Gastrocnemius medialis (tissue), 4 donors: ENCODE measurements around the gene ME1. TPM values are rescaled to one million over a fixed set of nuclear protein-coding genes. Genes with fewer than 3 reads are reported as not detected.
"Not testable (repeated sequence)": the region's sequence is repeated elsewhere in the genome, so short reads cannot be mapped to it uniquely, and the experiment has no call there.

Experiments
- ATAC-seq, 2 donors: fragments of 150-250 bp; one replicate each; pipeline ENCODE4 v1.9.1; 2016
- DNase-seq, 2 donors: peaks; one replicate each; pipeline ENCODE4 v3.0.0-alpha.2; 2019
- H3K27ac ChIP-seq, 4 donors: fragments of 200-600 bp; sonication (generic); 1 replicate in 1 of 4; 2 replicates in 3 of 4; pipeline ENCODE4 v1.5.1; 2016 to 2018; ENCODE audit warnings: mild to moderate bottlenecking in 2 of 4, moderate library complexity in 1 of 4
- H3K27me3 ChIP-seq, 3 donors: fragments of 200-600 bp; sonication (generic) in 2 of 3; 1 replicate in 1 of 3; 2 replicates in 2 of 3; pipeline versions ENCODE4 v1.5.1 to v1.6.0; 2016 to 2019; ENCODE audit warnings: mild to moderate bottlenecking in 1 of 3, moderate library complexity in 1 of 3
- H3K36me3 ChIP-seq, 2 donors: fragments of 200-600 bp; sonication (generic) in 1 of 2; one replicate each; pipeline ENCODE4 v1.5.1; 2017 to 2018
- H3K4me1 ChIP-seq, 2 donors: fragments of 200-600 bp; sonication (generic) in 1 of 2; one replicate each; pipeline ENCODE4 v1.5.1; 2016 to 2017; ENCODE audit warnings: mild to moderate bottlenecking in 2 of 2
- H3K4me3 ChIP-seq, 4 donors: fragments of 200-600 bp; sonication (generic) in 3 of 4; 1 replicate in 1 of 4; 2 replicates in 3 of 4; pipeline ENCODE4 v1.5.1; 2016 to 2019; ENCODE audit warnings: mild to moderate bottlenecking in 2 of 4
- H3K9me3 ChIP-seq, 3 donors: fragments of 200-600 bp; sonication (generic) in 2 of 3; 1 replicate in 1 of 3; 2 replicates in 2 of 3; pipeline ENCODE4 v1.5.1; 2016 to 2019
- POLR2A ChIP-seq, 2 donors: fragments of 450-650 bp; IDR thresholded peaks; one replicate each; pipeline ENCODE4 v1.6.1; 2017; ENCODE audit warnings: antibody characterized with exemption in 2 of 2, mild to moderate bottlenecking in 2 of 2, moderate library complexity in 2 of 2
- in situ Hi-C, 4 donors: fragments of 200-750 bp; cut with MboI; loops; one replicate each; pipeline versions ENCODE4 v1.15.0 to v1.8.0; 2017; ENCODE audit warnings: low sequenced_read_pairs in 4 of 4
- intact Hi-C: fragments of 100-400 bp; cut with DNase I; formaldehyde crosslinking; loops from one replicate; pipeline ENCODE4 v1.15.1; 2023; ENCODE audit warnings: low total_unique reads
- total RNA-seq, 4 donors: library from RNA; depleted of rRNA; stranded (reverse); fragments of >200 nt; gene quantifications; one replicate each; pipeline versions ENCODE4 v1.1.0 to v1.2.3, GENCODE V29; 2016
- TF ChIP-seq, protein P1 (sequence below), 5 experiments: fragments of 450-650 bp in 3 of 5; fragments of 200-600 bp in 2 of 5; sonication (generic) in 2 of 5; IDR thresholded peaks in 4 of 5; conservative IDR thresholded peaks in 1 of 5; 1 replicate in 4 of 5; 2 replicates in 1 of 5; pipeline ENCODE4 v1.5.1; 2016 to 2019; ENCODE audit warnings: antibody characterized with exemption in 5 of 5, mild to moderate bottlenecking in 3 of 5, moderate library complexity in 3 of 5

The ME1 gene
- total RNA-seq, 4 donors from 2014 or later: 15.6 to 36.8 (median 25.4) TPM

DNA sequence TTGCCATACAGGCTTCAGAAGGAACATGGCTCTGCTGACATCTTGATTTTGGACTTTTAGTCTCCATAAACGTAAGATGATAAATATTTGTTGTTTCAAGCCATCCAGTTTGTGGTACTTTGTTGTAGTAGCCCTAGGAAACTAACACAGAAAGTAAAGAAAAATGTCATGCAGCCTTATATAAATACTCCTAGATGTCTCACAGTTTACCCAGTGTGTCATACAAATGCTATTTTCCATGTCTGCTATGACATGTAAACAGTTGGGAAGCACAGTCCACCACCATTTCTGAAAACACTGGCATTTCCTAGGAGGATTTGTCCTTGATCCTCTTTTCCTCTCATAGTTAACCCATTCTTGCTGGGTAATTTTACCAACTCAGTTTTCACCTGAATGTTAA lies 30.6 kb upstream of the ME1 start:
- no peaks in the 10 kb centered on the region for H3K9me3 ChIP-seq
- no peak overlapping the region for H3K4me3 ChIP-seq
- TF ChIP-seq POLR2A (IDR thresholded peaks at IDR 0.05): no peak
- TF ChIP-seq, protein P1, sequence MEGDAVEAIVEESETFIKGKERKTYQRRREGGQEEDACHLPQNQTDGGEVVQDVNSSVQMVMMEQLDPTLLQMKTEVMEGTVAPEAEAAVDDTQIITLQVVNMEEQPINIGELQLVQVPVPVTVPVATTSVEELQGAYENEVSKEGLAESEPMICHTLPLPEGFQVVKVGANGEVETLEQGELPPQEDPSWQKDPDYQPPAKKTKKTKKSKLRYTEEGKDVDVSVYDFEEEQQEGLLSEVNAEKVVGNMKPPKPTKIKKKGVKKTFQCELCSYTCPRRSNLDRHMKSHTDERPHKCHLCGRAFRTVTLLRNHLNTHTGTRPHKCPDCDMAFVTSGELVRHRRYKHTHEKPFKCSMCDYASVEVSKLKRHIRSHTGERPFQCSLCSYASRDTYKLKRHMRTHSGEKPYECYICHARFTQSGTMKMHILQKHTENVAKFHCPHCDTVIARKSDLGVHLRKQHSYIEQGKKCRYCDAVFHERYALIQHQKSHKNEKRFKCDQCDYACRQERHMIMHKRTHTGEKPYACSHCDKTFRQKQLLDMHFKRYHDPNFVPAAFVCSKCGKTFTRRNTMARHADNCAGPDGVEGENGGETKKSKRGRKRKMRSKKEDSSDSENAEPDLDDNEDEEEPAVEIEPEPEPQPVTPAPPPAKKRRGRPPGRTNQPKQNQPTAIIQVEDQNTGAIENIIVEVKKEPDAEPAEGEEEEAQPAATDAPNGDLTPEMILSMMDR (IDR thresholded peaks at IDR 0.05 in 4 of 5, conservative IDR thresholded peaks at IDR 0.05 in 1 of 5): no peak
- H3K4me1 ChIP-seq: no peaks in the 10 kb centered on the region
- no peaks in the 10 kb centered on the region for H3K27me3 ChIP-seq
- in situ Hi-C loops: no loop called here
- intact Hi-C loops: no loop called here
- no peak overlapping the region for H3K27ac ChIP-seq
- DNase-seq (no peak), ATAC-seq (no peak)
- H3K36me3 ChIP-seq: no peaks in the 10 kb centered on the region

GRCh38 chr6:83459663-83460062 lies 28.8 kb upstream of the ME1 start:
- no peaks in the 10 kb centered on the region for H3K4me1 ChIP-seq
- ATAC-seq (no peak), DNase-seq (no peak)
- no peaks in the 10 kb centered on the region for H3K9me3 ChIP-seq
- TF ChIP-seq, protein P1 (IDR thresholded peaks at IDR 0.05 in 4 of 5, conservative IDR thresholded peaks at IDR 0.05 in 1 of 5): no peak
- no peak for TF ChIP-seq POLR2A (IDR thresholded peaks at IDR 0.05)
- H3K27ac ChIP-seq: no peak overlapping the region
- in situ Hi-C loops (no loop called here), intact Hi-C loops (no loop called here)
- H3K27me3 ChIP-seq: no peaks in the 10 kb centered on the region
- no peak overlapping the region for H3K4me3 ChIP-seq
- no peaks in the 10 kb centered on the region for H3K36me3 ChIP-seq

- H3K9me3 ChIP-seq, ATAC-seq, in situ Hi-C loops, intact Hi-C loops, H3K27me3 ChIP-seq, H3K27ac ChIP-seq, DNase-seq, H3K36me3 ChIP-seq, H3K4me1 ChIP-seq, H3K4me3 ChIP-seq: not testable (repeated sequence)
These were observed 19.2 kb upstream of the ME1 start for GRCh38 chr6:83450015-83450414.

GRCh38 chr6:83444086-83444699 lies 13.3 kb upstream of the ME1 start:
- H3K27ac ChIP-seq, DNase-seq, H3K36me3 ChIP-seq, H3K27me3 ChIP-seq, H3K4me3 ChIP-seq, H3K4me1 ChIP-seq, ATAC-seq, H3K9me3 ChIP-seq, intact Hi-C loops, in situ Hi-C loops: not testable (repeated sequence)

- H3K4me3 ChIP-seq: no peak overlapping the region
- TF ChIP-seq POLR2A (IDR thresholded peaks at IDR 0.05): no peak
- TF ChIP-seq, protein P1 (IDR thresholded peaks at IDR 0.05 in 4 of 5, conservative IDR thresholded peaks at IDR 0.05 in 1 of 5): no peak
- in situ Hi-C loops: no loop called here
- no peaks in the 10 kb centered on the region for H3K4me1 ChIP-seq
- H3K27ac ChIP-seq: no peak overlapping the region
- intact Hi-C loops: no loop called here
- no peak for ATAC-seq
- no peak for DNase-seq
- H3K9me3 ChIP-seq: no peaks in the 10 kb centered on the region
- H3K36me3 ChIP-seq: no peaks in the 10 kb centered on the region
- H3K27me3 ChIP-seq: no peaks in the 10 kb centered on the region
These were observed 12.7 kb upstream of the ME1 start for GRCh38 chr6:83443516-83443915.

GRCh38 chr6:83442752-83443151 lies 11.9 kb upstream of the ME1 start:
- H3K4me1 ChIP-seq: no peaks in the 10 kb centered on the region
- intact Hi-C loops (no loop called here), in situ Hi-C loops (no loop called here)
- ATAC-seq (no peak), DNase-seq (no peak)
- no peak overlapping the region for H3K4me3 ChIP-seq
- H3K36me3 ChIP-seq: no peaks in the 10 kb centered on the region
- no peaks in the 10 kb centered on the region for H3K27me3 ChIP-seq
- no peaks in the 10 kb centered on the region for H3K9me3 ChIP-seq
- TF ChIP-seq, protein P1 (IDR thresholded peaks at IDR 0.05 in 4 of 5, conservative IDR thresholded peaks at IDR 0.05 in 1 of 5): no peak
- TF ChIP-seq POLR2A (IDR thresholded peaks at IDR 0.05): no peak
- no peak overlapping the region for H3K27ac ChIP-seq
